HCT116 (cell line): ENCODE results near the gene SGMS1.

ENCODE experiments used
- CEBPB ChIP-seq: IDR thresholded peaks from 2 replicates; pipeline ENCODE4 v1.6.1; 2012; ENCODE audit warnings: low read depth
- EZH2 ChIP-seq: fragments of 200-600 bp; sonication (generic); IDR thresholded peaks from 2 replicates; pipeline ENCODE4 v1.6.1; 2017; ENCODE audit warnings: antibody characterized with exemption, mixed run types
- EZH2phosphoT487 ChIP-seq: fragments of 200-600 bp; IDR thresholded peaks from 2 replicates; pipeline ENCODE4 v1.6.1; 2018; ENCODE audit warnings: antibody characterized with exemption, borderline replicate concordance
- POLR2A ChIP-seq: IDR thresholded peaks from 2 replicates; pipeline ENCODE4 v1.7.0; 2011; ENCODE audit warnings: borderline replicate concordance; ENCODE audit not compliant: insufficient read depth, insufficient read length; ENCODE audit errors: extremely low read depth
- POLR2AphosphoS5 ChIP-seq: IDR thresholded peaks from 2 replicates; pipeline ENCODE4 v1.6.1; 2011; ENCODE audit warnings: mild to moderate bottlenecking, low read depth, low read length, moderate library complexity
- RAD21 ChIP-seq: IDR thresholded peaks from 2 replicates; pipeline ENCODE4 v1.6.1; 2012; ENCODE audit warnings: low read depth, mild to moderate bottlenecking
- SIN3A ChIP-seq: IDR thresholded peaks from 2 replicates; pipeline ENCODE4 v1.6.1; 2012; ENCODE audit warnings: low read depth
- SP1 ChIP-seq: IDR thresholded peaks from 2 replicates; pipeline ENCODE4 v1.6.1; 2012; ENCODE audit warnings: low read depth
- YY1 ChIP-seq: IDR thresholded peaks from 2 replicates; pipeline ENCODE4 v1.6.1; 2011; ENCODE audit warnings: low read length, low read depth, moderate library complexity, mild to moderate bottlenecking; ENCODE audit not compliant: insufficient replicate concordance; ENCODE audit errors: extremely low read depth
- ZFX ChIP-seq: fragments of 450-650 bp; IDR thresholded peaks from 2 replicates; pipeline ENCODE4 v1.6.1; 2017
- TF ChIP-seq, protein P1 (sequence below), 3 experiments: fragments of 200-600 bp in 1 of 3; sonication (generic) in 1 of 3; IDR thresholded peaks in 2 of 3; conservative IDR thresholded peaks in 1 of 3; 2 replicates each; pipeline ENCODE4 v1.5.1; 2012 to 2017; ENCODE audit warnings: low read depth in 2 of 3, low read length in 2 of 3, antibody characterized with exemption in 1 of 3, borderline replicate concordance in 1 of 3, control low read depth in 1 of 3, mild to moderate bottlenecking in 1 of 3, mixed read lengths in 1 of 3, mixed run types in 1 of 3, moderate library complexity in 1 of 3; ENCODE audit not compliant: insufficient read depth in 1 of 3
- TF ChIP-seq, protein P2 (sequence below): IDR thresholded peaks from 2 replicates; pipeline ENCODE4 v1.6.1; 2012
- TF ChIP-seq, protein P3 (sequence below): IDR thresholded peaks from 2 replicates; pipeline ENCODE4 v1.6.1; 2011; ENCODE audit warnings: mild to moderate bottlenecking, low read length, moderate library complexity; ENCODE audit not compliant: insufficient replicate concordance; ENCODE audit errors: extremely low read depth

DNA sequence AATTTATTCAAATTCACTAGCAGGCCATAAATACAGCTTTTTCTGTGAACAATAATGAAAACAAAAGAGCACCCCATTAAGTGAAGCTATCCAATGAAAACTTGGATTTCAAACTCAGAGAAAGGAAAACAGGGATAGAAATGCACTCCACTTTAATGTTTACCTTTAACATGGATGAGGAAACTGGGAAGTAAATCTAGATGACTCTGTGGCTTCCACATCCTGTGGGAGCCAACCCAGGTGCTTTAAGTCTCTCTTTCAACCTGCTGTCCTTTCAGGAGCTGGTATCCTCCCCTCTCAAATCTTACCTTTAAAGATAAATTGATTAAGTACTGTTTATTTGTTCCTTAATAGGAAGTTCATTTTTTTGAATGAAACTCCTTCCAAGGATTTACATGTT, 21.5 kb upstream of the SGMS1 start:
- TF ChIP-seq, protein P1, sequence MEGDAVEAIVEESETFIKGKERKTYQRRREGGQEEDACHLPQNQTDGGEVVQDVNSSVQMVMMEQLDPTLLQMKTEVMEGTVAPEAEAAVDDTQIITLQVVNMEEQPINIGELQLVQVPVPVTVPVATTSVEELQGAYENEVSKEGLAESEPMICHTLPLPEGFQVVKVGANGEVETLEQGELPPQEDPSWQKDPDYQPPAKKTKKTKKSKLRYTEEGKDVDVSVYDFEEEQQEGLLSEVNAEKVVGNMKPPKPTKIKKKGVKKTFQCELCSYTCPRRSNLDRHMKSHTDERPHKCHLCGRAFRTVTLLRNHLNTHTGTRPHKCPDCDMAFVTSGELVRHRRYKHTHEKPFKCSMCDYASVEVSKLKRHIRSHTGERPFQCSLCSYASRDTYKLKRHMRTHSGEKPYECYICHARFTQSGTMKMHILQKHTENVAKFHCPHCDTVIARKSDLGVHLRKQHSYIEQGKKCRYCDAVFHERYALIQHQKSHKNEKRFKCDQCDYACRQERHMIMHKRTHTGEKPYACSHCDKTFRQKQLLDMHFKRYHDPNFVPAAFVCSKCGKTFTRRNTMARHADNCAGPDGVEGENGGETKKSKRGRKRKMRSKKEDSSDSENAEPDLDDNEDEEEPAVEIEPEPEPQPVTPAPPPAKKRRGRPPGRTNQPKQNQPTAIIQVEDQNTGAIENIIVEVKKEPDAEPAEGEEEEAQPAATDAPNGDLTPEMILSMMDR (IDR thresholded peaks at IDR 0.05 in 2 of 3, conservative IDR thresholded peaks at IDR 0.05 in 1 of 3; ENCODE audit: borderline replicate concordance in 1 of 3, insufficient read depth in 1 of 3, low read depth in 2 of 3, low read length in 2 of 3): no peak
- TF ChIP-seq EZH2 (no peak), RAD21 (no peak), POLR2A (no peak), YY1 (no peak), SIN3A (no peak), ZFX (no peak), POLR2AphosphoS5 (no peak), SP1 (no peak), EZH2phosphoT487 (no peak), CEBPB (no peak)
- TF ChIP-seq, protein P2, sequence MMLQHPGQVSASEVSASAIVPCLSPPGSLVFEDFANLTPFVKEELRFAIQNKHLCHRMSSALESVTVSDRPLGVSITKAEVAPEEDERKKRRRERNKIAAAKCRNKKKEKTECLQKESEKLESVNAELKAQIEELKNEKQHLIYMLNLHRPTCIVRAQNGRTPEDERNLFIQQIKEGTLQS: no peak
- TF ChIP-seq, protein P3, sequence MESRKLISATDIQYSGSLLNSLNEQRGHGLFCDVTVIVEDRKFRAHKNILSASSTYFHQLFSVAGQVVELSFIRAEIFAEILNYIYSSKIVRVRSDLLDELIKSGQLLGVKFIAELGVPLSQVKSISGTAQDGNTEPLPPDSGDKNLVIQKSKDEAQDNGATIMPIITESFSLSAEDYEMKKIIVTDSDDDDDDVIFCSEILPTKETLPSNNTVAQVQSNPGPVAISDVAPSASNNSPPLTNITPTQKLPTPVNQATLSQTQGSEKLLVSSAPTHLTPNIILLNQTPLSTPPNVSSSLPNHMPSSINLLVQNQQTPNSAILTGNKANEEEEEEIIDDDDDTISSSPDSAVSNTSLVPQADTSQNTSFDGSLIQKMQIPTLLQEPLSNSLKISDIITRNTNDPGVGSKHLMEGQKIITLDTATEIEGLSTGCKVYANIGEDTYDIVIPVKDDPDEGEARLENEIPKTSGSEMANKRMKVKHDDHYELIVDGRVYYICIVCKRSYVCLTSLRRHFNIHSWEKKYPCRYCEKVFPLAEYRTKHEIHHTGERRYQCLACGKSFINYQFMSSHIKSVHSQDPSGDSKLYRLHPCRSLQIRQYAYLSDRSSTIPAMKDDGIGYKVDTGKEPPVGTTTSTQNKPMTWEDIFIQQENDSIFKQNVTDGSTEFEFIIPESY: no peak
